ENCODE measurements around the gene OGFR.

OGFR gene

GRCh38 chr20:62770111-62770910 lies 34.3 kb upstream of the OGFR start:
- DNase-seq (ENCODE audit: low read depth), result no peak

- no peak for DNase-seq (ENCODE audit: low read depth)
These were observed 33.7 kb upstream of the OGFR start for GRCh38 chr20:62770916-62771315.

GRCh38 chr20:62771396-62772102 lies 33.1 kb upstream of the OGFR start:
- DNase-seq (ENCODE audit: low read depth), result no peak

GRCh38 chr20:62772103-62772611 lies 32.5 kb upstream of the OGFR start:
- DNase-seq (ENCODE audit: low read depth), result no peak

GRCh38 chr20:62772619-62772989 lies 32.0 kb upstream of the OGFR start:
- no peak for DNase-seq (ENCODE audit: low read depth)

GRCh38 chr20:62772990-62773844 lies 31.4 kb upstream of the OGFR start:
- DNase-seq (ENCODE audit: low read depth), result no peak

- no peak for DNase-seq (ENCODE audit: low read depth)
These were observed 30.6 kb upstream of the OGFR start for GRCh38 chr20:62773845-62774714.

- no peak for DNase-seq (ENCODE audit: low read depth)
These were observed 29.9 kb upstream of the OGFR start for GRCh38 chr20:62774762-62775161.

- no peak for DNase-seq (ENCODE audit: low read depth)
These were observed 29.4 kb upstream of the OGFR start for GRCh38 chr20:62775206-62775605.

GRCh38 chr20:62776035-62776691 lies 28.5 kb upstream of the OGFR start:
- DNase-seq (ENCODE audit: low read depth), result no peak

- DNase-seq (ENCODE audit: low read depth), result no peak
These were observed 27.7 kb upstream of the OGFR start for GRCh38 chr20:62776692-62777527.

GRCh38 chr20:62777528-62777830 lies 27.2 kb upstream of the OGFR start:
- no peak for DNase-seq (ENCODE audit: low read depth)

GRCh38 chr20:62778058-62778457 lies 26.6 kb upstream of the OGFR start:
- no peak for DNase-seq (ENCODE audit: low read depth)

GRCh38 chr20:62778601-62779416 lies 25.8 kb upstream of the OGFR start:
- no peak for DNase-seq (ENCODE audit: low read depth)

- no peak for DNase-seq (ENCODE audit: low read depth)
These were observed 25.3 kb upstream of the OGFR start for GRCh38 chr20:62779417-62779685.

- no peak for DNase-seq (ENCODE audit: low read depth)
These were observed 24.4 kb upstream of the OGFR start for GRCh38 chr20:62780204-62780603.

GRCh38 chr20:62780696-62781095 lies 23.9 kb upstream of the OGFR start:
- DNase-seq (ENCODE audit: low read depth), result no peak

GRCh38 chr20:62782149-62782892 lies 22.3 kb upstream of the OGFR start:
- no peak for DNase-seq (ENCODE audit: low read depth)

GRCh38 chr20:62782893-62783278 lies 21.7 kb upstream of the OGFR start:
- DNase-seq (ENCODE audit: low read depth), result no peak

All from T-helper 22 cell (primary cell).